ENCODE results near the gene CYBC1. TPM values are rescaled to one million over a fixed set of nuclear protein-coding genes. Genes with fewer than 3 reads are reported as not detected.

The CYBC1 gene
- total and polyA plus RNA-seq, 9 of the 15 experiments (the other 6 are each of a cell fraction or from before 2014, with no cell fraction given), result 1.3 to 71.8 (median 49.9) TPM

GRCh38 chr17:82487910-82488309 lies 37.4 kb upstream of the CYBC1 start:
- Histone ChIP-seq H3K9me3 (replicated peaks; ENCODE audit: control insufficient read depth, insufficient read depth, low read depth, low read length) (no peaks in the 10 kb centered on the region), H3K4me3 (no peak overlapping the region), H3K27ac (ENCODE audit: extremely low read depth, low read depth, low read length) (no peak overlapping the region), H3K9me1 (ENCODE audit: control insufficient read depth, insufficient read depth, low read length) (peaks cover 4% of the 10 kb centered on the region), H3K4me1 (replicated peaks in 1 of 2; ENCODE audit: control insufficient read depth in 2 of 2, insufficient read depth in 2 of 2, low read length in 2 of 2) (peaks cover 0 to 31% of the 10 kb centered on the region in 2 experiments; a peak in 2 of 5 replicates), H3K4me2 (ENCODE audit: insufficient read depth, low read length) (no peak overlapping the region), H4K20me1 (replicated peaks; ENCODE audit: control insufficient read depth, insufficient read depth, low read length) (no peaks in the 10 kb centered on the region), H3K79me2 (ENCODE audit: control insufficient read depth, insufficient read depth, low read length) (no peaks in the 10 kb centered on the region), H3K36me3 (ENCODE audit: control insufficient read depth, insufficient read depth, low read length) (peaks cover 60% of the 10 kb centered on the region), H3K27me3 (ENCODE audit: control insufficient read depth in 2 of 2, insufficient read depth in 2 of 2, low read length in 2 of 2) (no peaks in the 10 kb centered on the region), H3K9ac (ENCODE audit: insufficient read depth in 1 of 2, low read depth in 2 of 2, low read length in 2 of 2) (no peak overlapping the region), H2AFZ (ENCODE audit: low read depth, low read length) (no peak overlapping the region)
- in situ Hi-C loops (cut with MboI), result no loop called here
- 81% methylated on average over 14 of the region's 14 CpGs for WGBS (ENCODE audit: insufficient coverage, low coverage, missing lambda C conversion rate)
- ATAC-seq (no peak; the same call in 2 of the 3 replicates), FAIRE-seq (no peak), DNase-seq (ENCODE audit: extremely low read depth in 1 of 4, low spot score in 3 of 4) (no peak)
- intact Hi-C loops (cut with micrococcal nuclease), result no loop called here
- no TSS peak for BruUV-seq (replicated peaks)
- ChIA-PET CTCF (ENCODE audit: low intra/inter-chr PET ratio) (no interaction called here), POLR2A (interaction anchor here (0.6 to 1.3 kb wide), 4 partner anchors 9 to 116 kb away, joined by 3 read pairs; no protein-coding TSS in a partner anchor)
- TF ChIP-seq PTRF (tag; IDR thresholded peaks at IDR 0.05) (no peak), GTF2A2 (tag; IDR thresholded peaks at IDR 0.05) (no peak), HDAC1 (IDR thresholded peaks at IDR 0.05) (no peak), USF1 (CRISPR knock-in tag; IDR thresholded peaks at IDR 0.05) (no peak), TFAP4 (CRISPR knock-in tag; IDR thresholded peaks at IDR 0.05; ENCODE audit: borderline replicate concordance) (no peak), ZNF197 (CRISPR knock-in tag; IDR thresholded peaks at IDR 0.05; ENCODE audit: low read depth) (no peak), NFIC (IDR thresholded peaks at IDR 0.05) (no peak), ZNF644 (tag; IDR thresholded peaks at IDR 0.05; ENCODE audit: low read depth) (no peak), HNRNPLL (IDR thresholded peaks at IDR 0.05; ENCODE audit: low read depth, low read length, poor library complexity, severe bottlenecking) (no peak), SUPT5H (IDR thresholded peaks at IDR 0.05) (no peak), RCOR1 (IDR thresholded peaks at IDR 0.05; ENCODE audit: borderline replicate concordance in 1 of 2, low read depth in 2 of 2, low read length in 2 of 2) (no peak), HMGXB4 (CRISPR knock-in tag; IDR thresholded peaks at IDR 0.05) (no peak), KAT2B (IDR thresholded peaks at IDR 0.05; ENCODE audit: low read depth, low read length) (no peak), THAP7 (CRISPR knock-in tag; IDR thresholded peaks at IDR 0.05) (no peak), ZBED1 (IDR thresholded peaks at IDR 0.05) (no peak), SMARCC2 (IDR thresholded peaks at IDR 0.05; ENCODE audit: low read depth) (no peak), IFI16 (CRISPR knock-in tag; IDR thresholded peaks at IDR 0.05) (no peak), PKNOX1 (IDR thresholded peaks at IDR 0.05) (no peak)

Data from K562 (cell line).